Gastroesophageal sphincter (tissue), 4 donors: ENCODE results near the gene ITPKB. TPM values are rescaled to one million over a fixed set of nuclear protein-coding genes. Genes with fewer than 3 reads are reported as not detected.

ENCODE experiments used
- ATAC-seq: fragments of 150-250 bp; one replicate; pipeline ENCODE4 v1.9.1; 2016; ENCODE audit warnings: mild to moderate bottlenecking, moderate library complexity
- H3K27ac ChIP-seq, 4 donors: fragments of 200-600 bp; sonication (generic) in 3 of 4; 1 replicate in 3 of 4; 2 replicates in 1 of 4; pipeline ENCODE4 v1.5.1; 2016 to 2019
- H3K27me3 ChIP-seq: fragments of 200-600 bp; sonication (generic); one replicate; pipeline ENCODE4 v1.5.1; 2019
- H3K36me3 ChIP-seq, 2 donors: fragments of 200-600 bp; sonication (generic); one replicate each; pipeline ENCODE4 v1.5.1; 2019; ENCODE audit warnings: control low read depth in 1 of 2
- H3K4me1 ChIP-seq, 3 donors: fragments of 200-600 bp; sonication (generic); 1 replicate in 2 of 3; 2 replicates in 1 of 3; pipeline ENCODE4 v1.5.1; 2016 to 2019; ENCODE audit warnings: control low read depth in 2 of 3
- H3K4me3 ChIP-seq, 2 donors: fragments of 200-600 bp; sonication (generic); one replicate each; pipeline ENCODE4 v1.5.1; 2019; ENCODE audit warnings: mild to moderate bottlenecking in 1 of 2, moderate library complexity in 1 of 2
- H3K9me3 ChIP-seq, 3 donors: fragments of 200-600 bp; sonication (generic); one replicate each; pipeline ENCODE4 v1.5.1; 2017 to 2019; ENCODE audit warnings: control low read depth in 2 of 3
- CTCF ChIP-seq, 4 experiments: fragments of 200-600 bp in 2 of 4; fragments of 450-650 bp in 2 of 4; sonication (generic) in 1 of 4; IDR thresholded peaks; one replicate each; pipeline ENCODE4 v1.5.1; 2017 to 2019; ENCODE audit warnings: antibody characterized with exemption in 4 of 4, mild to moderate bottlenecking in 2 of 4, moderate library complexity in 2 of 4
- EP300 ChIP-seq: sonication (generic); formaldehyde crosslinking; IDR thresholded peaks from one replicate; pipeline ENCODE4 v1.6.1; 2017; ENCODE audit warnings: antibody characterized with exemption, mild to moderate bottlenecking
- POLR2A ChIP-seq, 2 donors: fragments of 450-650 bp; IDR thresholded peaks; one replicate each; pipeline ENCODE4 v1.6.1; 2017; ENCODE audit warnings: antibody characterized with exemption in 2 of 2, mild to moderate bottlenecking in 2 of 2, moderate library complexity in 1 of 2
- POLR2AphosphoS5 ChIP-seq: sonication (generic); formaldehyde crosslinking; IDR thresholded peaks from one replicate; pipeline ENCODE4 v1.6.1; 2017; ENCODE audit warnings: antibody characterized with exemption
- WGBS, 2 donors: methylation state at CpG; one replicate each; pipeline ENCODE4 v1.1.5; 2018; ENCODE audit warnings: low coverage in 1 of 2; 5-methylcytosine and 5-hydroxymethylcytosine counted together
- total RNA-seq, 4 donors: library from RNA; depleted of rRNA; stranded (reverse); fragments of >200 nt; gene quantifications; one replicate each; pipeline ENCODE4 v1.1.0, GENCODE V29; 2016

The ITPKB gene
- total RNA-seq, 4 donors from 2014 or later = 75.0 to 184 (median 94.2) TPM

GRCh38 chr1:226688808-226689207 lies 50.3 kb downstream of the ITPKB start:
- ATAC-seq = no peak

GRCh38 chr1:226688056-226688748 lies 50.9 kb downstream of the ITPKB start:
- ATAC-seq = no peak
- TF ChIP-seq EP300 (no peak), POLR2A (IDR thresholded peaks at IDR 0.05) (no peak), CTCF (IDR thresholded peaks at IDR 0.05) (no peak), POLR2AphosphoS5 (no peak)
- H3K4me3 ChIP-seq = no peak overlapping the region
- no peaks in the 10 kb centered on the region for H3K36me3 ChIP-seq
- H3K9me3 ChIP-seq = no peaks in the 10 kb centered on the region
- H3K4me1 ChIP-seq = peaks cover 0 to 87% (median 36%) of the 10 kb centered on the region in 3 donors
- peak overlapping the region in 2 of 4 donors; percentile 81 to 89 for H3K27ac ChIP-seq
- 33% methylated on average over 4 of the region's 6 CpGs; no CpG with 5 or more reads in 1 of the 2 donors for WGBS, 2 donors
- H3K27me3 ChIP-seq = no peaks in the 10 kb centered on the region

More at GRCh38 chr1:226688808-226689207, 50.3 kb downstream of the ITPKB start:
- TF ChIP-seq EP300 (no peak), POLR2A (IDR thresholded peaks at IDR 0.05) (no peak), POLR2AphosphoS5 (no peak), CTCF (IDR thresholded peaks at IDR 0.05) (no peak)
- Histone ChIP-seq H3K4me3 (no peak overlapping the region), H3K36me3 (no peaks in the 10 kb centered on the region), H3K27ac (peak overlapping the region in 2 of 4 donors; percentile 81 to 89), H3K9me3 (no peaks in the 10 kb centered on the region), H3K4me1 (peaks cover 0 to 90% (median 36%) of the 10 kb centered on the region in 3 donors), H3K27me3 (no peaks in the 10 kb centered on the region)
- WGBS, 2 donors = 14 to 46% methylated on average over 2 to 4 of the region's 4 CpGs

GRCh38 chr1:226687426-226687825 lies 51.7 kb downstream of the ITPKB start:
- Histone ChIP-seq H3K4me1 (peaks cover 0 to 83% (median 33%) of the 10 kb centered on the region in 3 donors), H3K9me3 (no peaks in the 10 kb centered on the region), H3K36me3 (no peaks in the 10 kb centered on the region), H3K27ac (peak overlapping the region in 2 of 4 donors; percentile 15 to 89), H3K27me3 (no peaks in the 10 kb centered on the region), H3K4me3 (no peak overlapping the region)
- no peak for ATAC-seq
- WGBS, 2 donors = 83% methylated on average over 1 of the region's 2 CpGs; no CpG with 5 or more reads in 1 of the 2 donors
- TF ChIP-seq EP300 (no peak), CTCF (IDR thresholded peaks at IDR 0.05) (peak in 2 of 4 experiments; percentile 4 to 35), POLR2A (IDR thresholded peaks at IDR 0.05) (no peak)

GRCh38 chr1:226686440-226687425 lies 52.3 kb downstream of the ITPKB start:
- WGBS, 2 donors = 44 to 50% methylated on average over 8 to 10 of the region's 12 CpGs
- no peak overlapping the region for H3K4me3 ChIP-seq
- H3K27ac ChIP-seq = peak overlapping the region in 2 of 4 donors; percentile 36 to 89
- no peak for ATAC-seq
- no peaks in the 10 kb centered on the region for H3K36me3 ChIP-seq
- H3K4me1 ChIP-seq = peaks cover 0 to 82% (median 26%) of the 10 kb centered on the region in 3 donors
- peak; percentile 17 for TF ChIP-seq POLR2AphosphoS5
- no peak for TF ChIP-seq CTCF (IDR thresholded peaks at IDR 0.05)
- no peak for TF ChIP-seq POLR2A (IDR thresholded peaks at IDR 0.05)
- H3K9me3 ChIP-seq = no peaks in the 10 kb centered on the region
- H3K27me3 ChIP-seq = no peaks in the 10 kb centered on the region
